ENCODE results near the gene VAV2.

- TF ChIP-seq POLR2AphosphoS5 (IDR thresholded peaks at IDR 0.05) (no peak), CTCF (IDR thresholded peaks at IDR 0.05) (no peak)
Observed at GRCh38 chr9:133830711-133831110, 161.4 kb downstream of the VAV2 start.

All from breast epithelium (tissue), 3 donors.